ENCODE measurements around the gene FMR1NB.

Gene FMR1NB

DNA sequence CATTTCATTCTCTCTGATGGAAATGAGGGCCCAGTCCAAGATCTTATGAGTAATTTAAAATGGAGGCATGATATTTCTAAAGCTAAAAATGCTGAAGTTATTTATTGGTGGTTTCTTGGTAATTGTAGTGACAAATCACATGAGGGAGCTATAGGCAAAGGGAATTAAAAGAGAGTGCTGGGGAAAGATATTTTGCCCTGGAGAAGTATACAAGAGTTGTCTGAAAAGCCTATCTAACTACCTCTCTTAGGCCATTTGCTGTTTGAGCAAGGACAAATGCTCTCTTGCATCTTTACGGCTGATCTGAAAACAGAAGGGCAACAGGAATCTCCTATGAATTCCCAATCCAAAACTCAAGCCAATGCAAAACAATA, 89.4 kb downstream of the FMR1NB start:
- DNase-seq (ENCODE audit: low spot score) = no peak

Measured in COLO829 (cell line).